ENCODE measurements around the gene HJURP. TPM values are rescaled to one million over a fixed set of nuclear protein-coding genes. Genes with fewer than 3 reads are reported as not detected.

The HJURP gene
- total RNA-seq, 2 donors from 2014 or later: 0.35 to 1.1 TPM

DNA sequence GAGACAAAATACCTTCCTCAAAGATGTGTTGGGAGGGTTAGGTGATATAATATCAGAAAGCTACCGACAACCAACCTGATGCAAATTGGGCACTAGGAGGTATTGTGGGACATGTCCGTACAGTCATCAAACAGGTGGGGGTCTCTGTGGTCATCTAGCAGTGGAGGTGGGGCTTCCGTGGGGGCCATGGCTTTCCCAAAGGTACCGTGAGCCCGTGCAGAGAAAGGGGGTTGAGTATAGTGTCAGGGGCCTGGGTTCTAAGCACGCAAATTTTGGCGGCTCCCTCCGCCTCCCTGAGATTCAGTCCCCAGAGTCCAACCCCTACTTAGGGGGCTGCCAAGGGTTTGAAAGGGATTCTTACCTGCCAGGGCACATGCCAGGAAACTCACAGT lies 32.6 kb downstream of the HJURP start:
- H3K27ac Mint-ChIP-seq: no peak overlapping the region
- H3K4me3 Mint-ChIP-seq: no peak overlapping the region
- H3K27me3 Mint-ChIP-seq: peaks cover 27% of the 10 kb centered on the region
- H3K36me3 Mint-ChIP-seq (ENCODE audit: low read depth): peaks cover 6% of the 10 kb centered on the region
- ATAC-seq (no peak), DNase-seq (no peak)
- H3K9me3 ChIP-seq (ENCODE audit: control insufficient read depth, low read length, poor library complexity, severe bottlenecking): no peaks in the 10 kb centered on the region
- peaks cover 10% of the 10 kb centered on the region for H3K4me1 Mint-ChIP-seq

GRCh38 chr2:233821196-233821595 lies 33.1 kb downstream of the HJURP start:
- no peak overlapping the region for H3K4me3 Mint-ChIP-seq
- peaks cover 27% of the 10 kb centered on the region for H3K27me3 Mint-ChIP-seq
- H3K4me1 Mint-ChIP-seq: peaks cover 10% of the 10 kb centered on the region
- DNase-seq (no peak), ATAC-seq (no peak)
- no peaks in the 10 kb centered on the region for H3K9me3 ChIP-seq (ENCODE audit: control insufficient read depth, low read length, poor library complexity, severe bottlenecking)
- H3K36me3 Mint-ChIP-seq (ENCODE audit: low read depth): peaks cover 5% of the 10 kb centered on the region
- no peak overlapping the region for H3K27ac Mint-ChIP-seq

- ATAC-seq: no peak
- Mint-ChIP-seq H3K27me3 (peaks cover 27% of the 10 kb centered on the region), H3K4me1 (peaks cover 10% of the 10 kb centered on the region), H3K27ac (no peak overlapping the region), H3K4me3 (no peak overlapping the region), H3K36me3 (ENCODE audit: low read depth) (peaks cover 3% of the 10 kb centered on the region)
- no peaks in the 10 kb centered on the region for H3K9me3 ChIP-seq (ENCODE audit: control insufficient read depth, low read length, poor library complexity, severe bottlenecking)
- no peak for DNase-seq
Observed at GRCh38 chr2:233820774-233821105, 33.6 kb downstream of the HJURP start.

DNA sequence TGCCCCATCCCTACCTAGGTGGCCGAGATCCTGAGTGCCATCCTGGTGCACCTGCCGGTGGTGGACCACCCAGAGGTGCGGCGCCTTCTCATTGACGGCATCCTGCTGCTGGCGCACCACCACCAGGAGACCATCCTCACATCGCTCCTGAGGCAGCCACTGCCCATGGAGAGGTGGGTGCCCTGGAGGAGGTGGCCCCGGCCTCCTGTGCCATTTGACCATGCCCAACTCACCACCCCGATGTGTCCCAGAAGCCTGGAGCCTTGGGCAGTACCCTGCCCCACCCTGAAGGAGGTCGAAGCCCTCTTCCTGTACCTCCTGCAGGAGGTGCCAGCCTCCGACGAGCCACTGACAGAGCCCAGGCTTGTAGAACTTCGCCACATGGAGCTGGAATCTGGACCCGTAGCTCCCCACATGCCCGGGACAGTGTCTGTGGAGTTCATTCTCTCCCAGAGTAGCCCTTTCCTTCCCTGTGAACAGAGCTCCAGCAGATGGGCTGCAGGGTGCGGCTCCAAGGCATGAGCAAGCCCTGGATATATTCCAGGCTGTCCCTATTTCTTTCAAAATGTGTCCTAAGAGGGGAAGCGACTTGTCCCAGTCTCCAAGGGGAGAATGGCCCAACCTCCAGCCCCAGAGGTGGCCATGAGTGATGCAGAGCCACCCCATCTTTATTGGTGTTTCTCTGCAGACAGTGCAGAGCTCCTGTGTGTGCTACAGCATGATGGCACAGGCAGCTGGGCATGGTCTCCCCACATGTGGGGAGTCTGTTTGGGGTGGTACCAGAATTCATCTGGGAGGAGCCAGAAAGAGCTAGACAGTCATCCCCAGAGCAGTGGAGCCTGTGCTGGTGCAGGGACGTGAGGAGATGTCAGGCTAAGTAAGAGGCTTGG lies 34.2 kb downstream of the HJURP start:
- H3K27ac Mint-ChIP-seq: no peak overlapping the region
- no peak for ATAC-seq

DNA sequence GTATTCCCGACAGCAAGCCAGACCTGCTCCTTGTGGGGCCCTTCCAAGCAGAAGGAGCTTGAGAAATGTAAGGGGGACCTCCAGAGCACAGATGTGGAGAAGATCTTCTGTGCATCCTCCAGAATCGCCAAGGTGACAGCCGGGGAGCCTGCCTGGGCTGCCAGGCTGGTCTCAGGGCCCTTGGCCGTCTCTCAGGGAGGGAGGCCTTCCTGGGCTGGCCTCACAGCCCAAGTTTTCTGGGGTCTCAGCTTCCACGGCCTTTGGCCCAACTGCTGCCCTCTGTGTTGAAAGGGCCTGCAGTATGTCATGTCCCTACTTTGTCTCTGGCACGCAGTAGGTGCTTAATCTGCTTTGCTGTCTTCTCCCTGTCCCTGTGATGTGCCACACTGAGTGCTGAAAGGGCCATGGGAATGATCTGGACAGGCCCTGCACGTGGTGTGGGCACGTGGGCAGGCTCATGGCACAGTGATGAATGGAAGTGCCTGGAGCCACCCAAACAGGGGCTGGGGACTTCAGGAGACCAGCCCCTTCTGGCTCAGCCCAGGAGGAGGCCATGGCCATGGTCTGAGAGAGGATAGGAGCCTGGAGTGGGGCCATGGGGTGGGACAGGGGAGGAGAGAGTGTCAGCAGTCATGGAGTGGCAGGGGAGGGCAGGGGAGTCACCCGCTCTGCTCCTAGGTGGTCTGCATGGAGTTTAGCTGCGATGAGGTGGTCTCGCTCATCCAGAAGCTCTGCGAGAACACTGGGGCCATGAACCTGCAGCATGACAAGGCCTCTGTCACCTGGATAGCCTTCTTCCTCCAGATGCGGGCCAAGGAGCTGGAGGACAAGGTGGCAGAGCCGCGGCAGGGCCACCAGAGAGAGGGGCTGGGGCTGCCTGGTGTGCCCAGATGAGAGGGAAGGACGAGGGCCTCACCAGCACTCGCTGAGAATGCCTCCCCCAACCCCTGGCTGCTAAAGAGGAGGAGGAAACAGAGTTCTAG lies 35.4 kb downstream of the HJURP start:
- H3K36me3 Mint-ChIP-seq (ENCODE audit: low read depth): no peaks in the 10 kb centered on the region
- no peak for DNase-seq
- no peak overlapping the region for H3K27ac Mint-ChIP-seq
- H3K9me3 ChIP-seq (ENCODE audit: control insufficient read depth, low read length, poor library complexity, severe bottlenecking): no peaks in the 10 kb centered on the region
- ATAC-seq: no peak
- H3K4me1 Mint-ChIP-seq: peaks cover 10% of the 10 kb centered on the region
- peaks cover 34% of the 10 kb centered on the region for H3K27me3 Mint-ChIP-seq
- H3K4me3 Mint-ChIP-seq: no peak overlapping the region

More for the DNA sequence above, 34.2 kb downstream of the HJURP start:
- H3K4me1 Mint-ChIP-seq: peaks cover 10% of the 10 kb centered on the region
- H3K27me3 Mint-ChIP-seq: peaks cover 27% of the 10 kb centered on the region
- no peaks in the 10 kb centered on the region for H3K9me3 ChIP-seq (ENCODE audit: control insufficient read depth, low read length, poor library complexity, severe bottlenecking)
- peaks cover 2% of the 10 kb centered on the region for H3K36me3 Mint-ChIP-seq (ENCODE audit: low read depth)
- no peak overlapping the region for H3K4me3 Mint-ChIP-seq
- no peak for DNase-seq

DNA sequence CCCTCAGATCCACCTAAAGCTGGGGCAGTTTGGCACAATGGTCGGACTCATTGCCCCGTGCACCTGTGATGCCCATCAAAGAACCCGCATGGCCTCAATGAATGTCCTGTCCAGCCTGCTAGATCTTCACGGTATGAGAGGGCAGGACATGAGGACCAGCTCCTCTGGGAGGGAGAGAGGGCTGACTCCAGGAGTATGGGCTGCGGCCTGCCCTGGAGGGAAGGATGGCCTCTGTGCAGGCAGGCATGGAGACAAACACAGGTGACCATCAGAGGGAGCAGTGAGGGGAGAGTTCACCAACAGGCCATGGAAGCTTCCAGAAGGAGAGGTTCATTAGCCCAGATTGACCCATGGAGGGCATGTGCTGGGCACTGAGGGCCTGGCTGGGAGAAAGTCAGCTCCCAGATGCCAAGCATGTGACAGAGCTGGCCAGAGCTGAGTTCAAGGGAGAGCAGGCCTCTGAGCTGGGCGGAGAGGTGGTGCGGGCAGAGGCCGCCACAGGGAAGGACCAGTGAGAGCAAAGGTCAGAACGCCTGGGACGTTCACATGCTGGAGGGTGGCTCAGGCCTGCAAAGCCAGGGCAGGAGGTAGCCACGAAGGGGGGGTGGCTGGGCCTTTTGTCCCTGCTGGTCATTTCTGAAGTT lies 36.2 kb downstream of the HJURP start:
- ATAC-seq (no peak), DNase-seq (no peak)
- H3K27ac Mint-ChIP-seq: no peak overlapping the region
- no peaks in the 10 kb centered on the region for H3K9me3 ChIP-seq (ENCODE audit: control insufficient read depth, low read length, poor library complexity, severe bottlenecking)
- H3K36me3 Mint-ChIP-seq (ENCODE audit: low read depth): no peaks in the 10 kb centered on the region
- H3K27me3 Mint-ChIP-seq: peaks cover 38% of the 10 kb centered on the region
- no peak overlapping the region for H3K4me3 Mint-ChIP-seq
- H3K4me1 Mint-ChIP-seq: peaks cover 10% of the 10 kb centered on the region

- ATAC-seq (no peak), DNase-seq (no peak)
- Mint-ChIP-seq H3K27ac (no peak overlapping the region), H3K36me3 (ENCODE audit: low read depth) (no peaks in the 10 kb centered on the region), H3K4me3 (no peak overlapping the region), H3K27me3 (peaks cover 33% of the 10 kb centered on the region), H3K4me1 (peaks cover 10% of the 10 kb centered on the region)
- H3K9me3 ChIP-seq (ENCODE audit: control insufficient read depth, low read length, poor library complexity, severe bottlenecking): no peaks in the 10 kb centered on the region
Observed at GRCh38 chr2:233817361-233817911, 36.9 kb downstream of the HJURP start.

DNA sequence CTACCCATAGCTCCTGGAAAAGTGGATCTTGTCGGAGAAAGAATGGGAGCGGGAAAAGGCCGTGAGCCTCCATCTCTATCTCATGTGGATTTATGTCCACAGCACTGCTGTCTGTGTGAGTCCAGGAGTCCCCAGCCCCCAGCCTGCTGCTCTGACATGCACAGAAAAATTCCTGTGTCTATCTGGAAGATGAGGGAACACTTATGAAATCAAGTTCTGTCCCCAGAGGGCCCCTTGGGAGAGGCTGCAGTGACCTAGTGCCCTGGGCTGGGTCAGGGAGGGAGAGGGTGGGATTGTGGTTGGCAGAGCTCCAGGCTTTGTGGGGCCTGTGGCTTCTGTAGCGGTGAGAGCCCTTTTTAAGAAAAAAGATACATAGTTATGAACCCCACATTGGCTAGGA lies 37.6 kb downstream of the HJURP start:
- ATAC-seq: no peak
- peaks cover 38% of the 10 kb centered on the region for H3K27me3 Mint-ChIP-seq
- H3K9me3 ChIP-seq (ENCODE audit: control insufficient read depth, low read length, poor library complexity, severe bottlenecking): no peaks in the 10 kb centered on the region
- DNase-seq: no peak
- no peak overlapping the region for H3K4me3 Mint-ChIP-seq
- peaks cover 10% of the 10 kb centered on the region for H3K4me1 Mint-ChIP-seq
- no peaks in the 10 kb centered on the region for H3K36me3 Mint-ChIP-seq (ENCODE audit: low read depth)
- no peak overlapping the region for H3K27ac Mint-ChIP-seq

DNA sequence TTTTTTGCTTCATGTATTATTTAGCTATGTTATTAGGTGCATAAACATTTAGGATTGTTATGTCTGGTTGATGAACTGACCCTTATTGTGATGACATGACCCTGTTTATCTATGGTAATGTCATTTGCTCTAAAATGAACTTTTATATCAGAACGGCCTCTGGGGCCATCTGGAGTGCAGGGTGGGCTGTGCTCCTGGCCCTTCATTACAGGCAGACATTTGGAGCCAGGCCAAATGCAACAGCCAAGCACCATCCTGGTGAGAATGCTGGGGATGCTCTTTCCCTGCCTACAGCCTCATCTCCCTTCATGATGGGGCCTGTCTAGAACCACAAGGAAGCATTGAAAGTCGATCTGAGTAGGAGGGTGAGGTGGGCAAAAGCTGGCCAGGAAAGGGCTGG lies 38.0 kb downstream of the HJURP start:
- H3K27ac Mint-ChIP-seq: no peak overlapping the region
- H3K9me3 ChIP-seq (ENCODE audit: control insufficient read depth, low read length, poor library complexity, severe bottlenecking): no peaks in the 10 kb centered on the region
- no peak for ATAC-seq
- peaks cover 42% of the 10 kb centered on the region for H3K27me3 Mint-ChIP-seq
- no peaks in the 10 kb centered on the region for H3K36me3 Mint-ChIP-seq (ENCODE audit: low read depth)
- H3K4me1 Mint-ChIP-seq: peaks cover 10% of the 10 kb centered on the region
- DNase-seq: no peak
- H3K4me3 Mint-ChIP-seq: no peak overlapping the region

DNA sequence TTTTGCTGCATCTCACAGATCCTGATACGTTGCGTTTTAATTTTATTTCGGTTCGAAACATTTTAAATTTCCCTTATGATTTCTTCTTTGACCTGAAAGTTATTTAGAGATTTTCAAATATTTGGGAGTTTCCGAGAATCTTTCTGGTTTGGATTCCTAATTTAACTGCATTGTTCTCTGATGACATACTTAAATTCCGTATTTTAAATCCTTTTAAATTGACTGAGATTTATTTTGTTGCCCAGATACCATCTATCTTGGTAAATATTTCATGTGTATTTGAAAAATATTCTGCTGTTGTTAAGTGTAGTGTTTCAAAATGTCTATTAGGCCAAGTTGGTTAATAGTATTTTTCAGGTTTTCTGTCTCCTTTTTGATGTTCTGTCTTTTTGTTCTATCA lies 38.5 kb downstream of the HJURP start:
- Mint-ChIP-seq H3K27me3 (peaks cover 47% of the 10 kb centered on the region), H3K27ac (no peak overlapping the region), H3K36me3 (ENCODE audit: low read depth) (no peaks in the 10 kb centered on the region), H3K4me1 (peaks cover 10% of the 10 kb centered on the region), H3K4me3 (no peak overlapping the region)
- H3K9me3 ChIP-seq (ENCODE audit: control insufficient read depth, low read length, poor library complexity, severe bottlenecking): no peaks in the 10 kb centered on the region
- no peak for ATAC-seq
- DNase-seq: no peak

DNA sequence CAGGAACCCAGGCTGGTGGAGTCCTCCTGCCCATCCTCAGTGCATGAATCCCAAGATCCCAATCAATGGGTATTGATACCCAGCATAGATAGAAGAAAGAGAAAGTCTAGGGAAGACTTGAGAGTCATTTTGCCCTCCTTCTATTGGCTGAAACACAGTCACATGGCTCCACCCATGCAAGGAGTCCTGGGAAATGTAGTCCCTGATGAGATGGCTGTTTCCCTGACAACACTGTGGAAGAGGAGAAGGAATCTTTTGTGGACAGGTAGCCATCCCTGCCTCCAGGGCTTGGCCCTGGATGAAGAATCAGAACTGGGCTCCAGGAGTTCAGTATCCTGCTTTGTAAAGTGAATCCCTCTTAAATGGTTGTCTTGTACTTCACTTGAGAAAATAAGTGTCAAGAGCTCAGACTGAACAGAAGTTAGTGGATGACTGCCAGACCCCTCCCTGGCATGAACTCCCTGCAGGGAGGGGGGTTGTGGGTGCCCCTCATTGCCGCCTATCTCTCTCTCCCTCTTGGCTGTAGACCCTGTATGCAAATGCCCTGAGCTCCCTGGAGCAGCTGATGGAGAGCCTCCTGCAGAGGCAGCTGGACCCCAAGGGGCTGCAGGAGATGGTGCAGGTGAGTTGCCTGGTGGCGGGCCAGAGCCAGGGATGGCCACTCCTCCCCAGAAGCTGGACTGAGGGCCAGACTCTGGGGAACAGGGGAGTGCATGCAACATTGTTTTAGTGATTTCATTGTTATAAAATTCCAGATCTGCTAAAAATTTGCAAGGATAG lies 40.1 kb downstream of the HJURP start:
- H3K4me3 Mint-ChIP-seq: no peak overlapping the region
- peaks cover 49% of the 10 kb centered on the region for H3K27me3 Mint-ChIP-seq
- no peak overlapping the region for H3K27ac Mint-ChIP-seq
- peaks cover 8% of the 10 kb centered on the region for H3K4me1 Mint-ChIP-seq
- H3K36me3 Mint-ChIP-seq (ENCODE audit: low read depth): no peaks in the 10 kb centered on the region
- DNase-seq (no peak), ATAC-seq (no peak)
- no peaks in the 10 kb centered on the region for H3K9me3 ChIP-seq (ENCODE audit: control insufficient read depth, low read length, poor library complexity, severe bottlenecking)

DNA sequence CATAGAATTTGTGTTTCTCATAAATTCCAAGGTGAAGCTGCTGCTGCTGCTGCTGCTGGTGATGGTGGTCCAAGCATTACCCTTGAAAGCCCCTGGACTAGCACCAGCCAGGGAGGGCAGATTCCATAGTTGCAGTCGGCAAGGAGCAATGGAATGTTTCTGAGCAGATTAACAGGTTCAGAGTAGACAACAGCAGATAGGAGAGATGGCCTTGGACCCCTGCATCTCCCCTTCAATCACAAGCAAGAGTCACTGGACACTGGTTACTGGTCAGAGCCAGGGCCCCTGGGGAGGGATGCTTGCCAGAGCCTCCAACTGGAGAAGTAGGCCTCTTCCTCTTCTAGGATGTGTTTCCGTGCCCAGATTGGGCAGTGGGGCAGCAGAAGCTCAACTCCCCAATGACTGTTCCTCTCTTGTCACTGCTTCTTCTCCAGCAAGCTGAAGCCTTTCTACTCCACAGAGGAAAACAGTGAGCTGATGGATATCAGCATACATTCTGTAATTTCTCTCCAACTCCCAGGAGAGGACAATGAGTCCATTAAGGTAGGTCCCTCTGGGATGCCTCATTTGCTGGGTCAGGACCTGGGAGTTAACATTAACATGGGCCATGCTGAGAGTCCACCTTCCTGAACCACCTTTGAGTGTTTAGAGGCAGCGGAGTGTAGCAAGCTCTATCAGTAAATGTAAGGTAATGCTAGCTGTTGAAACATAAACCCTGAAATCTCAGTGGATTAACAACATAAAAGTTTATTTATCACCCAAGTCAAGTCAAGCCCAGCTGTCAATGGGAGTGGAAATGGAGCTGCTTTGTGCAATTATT lies 40.9 kb downstream of the HJURP start:
- DNase-seq (no peak), ATAC-seq (no peak)
- H3K4me3 Mint-ChIP-seq: no peak overlapping the region
- H3K4me1 Mint-ChIP-seq: peaks cover 8% of the 10 kb centered on the region
- no peak overlapping the region for H3K27ac Mint-ChIP-seq
- H3K36me3 Mint-ChIP-seq (ENCODE audit: low read depth): no peaks in the 10 kb centered on the region
- no peaks in the 10 kb centered on the region for H3K9me3 ChIP-seq (ENCODE audit: control insufficient read depth, low read length, poor library complexity, severe bottlenecking)
- H3K27me3 Mint-ChIP-seq: peaks cover 56% of the 10 kb centered on the region
